HUES6 (cell line): ENCODE measurements around the gene TRAK2.
"Not testable (repeated sequence)": the region's sequence is repeated elsewhere in the genome, so short reads cannot be mapped to it uniquely, and the experiment has no call there.

ENCODE experiments used
- H3K27ac ChIP-seq: 2 replicates; pipeline ENCODE4 v1.7.0; 2013; ENCODE audit warnings: low read depth, mild to moderate bottlenecking, low read length, inconsistent platforms
- H3K27me3 ChIP-seq: 2 replicates; pipeline ENCODE4 v1.6.1; 2013; ENCODE audit warnings: low read length; ENCODE audit not compliant: control insufficient read depth, insufficient read depth
- H3K36me3 ChIP-seq: 2 replicates; pipeline ENCODE4 v1.6.1; 2013; ENCODE audit warnings: low read length; ENCODE audit not compliant: control insufficient read depth, insufficient read depth
- H3K4me1 ChIP-seq: 2 replicates; pipeline ENCODE4 v1.6.1; 2013; ENCODE audit warnings: low read length; ENCODE audit not compliant: control insufficient read depth, insufficient read depth
- H3K4me3 ChIP-seq: 2 replicates; pipeline ENCODE4 v1.5.1; 2013; ENCODE audit warnings: low read depth, low read length
- H3K9ac ChIP-seq: one replicate; pipeline ENCODE4 v1.6.1; 2013; ENCODE audit warnings: mild to moderate bottlenecking, low read length
- H3K9me3 ChIP-seq: 2 replicates; pipeline ENCODE4 v1.6.1; 2013; ENCODE audit warnings: low read depth, low read length; ENCODE audit not compliant: control insufficient read depth, insufficient read depth

The TRAK2 gene

DNA sequence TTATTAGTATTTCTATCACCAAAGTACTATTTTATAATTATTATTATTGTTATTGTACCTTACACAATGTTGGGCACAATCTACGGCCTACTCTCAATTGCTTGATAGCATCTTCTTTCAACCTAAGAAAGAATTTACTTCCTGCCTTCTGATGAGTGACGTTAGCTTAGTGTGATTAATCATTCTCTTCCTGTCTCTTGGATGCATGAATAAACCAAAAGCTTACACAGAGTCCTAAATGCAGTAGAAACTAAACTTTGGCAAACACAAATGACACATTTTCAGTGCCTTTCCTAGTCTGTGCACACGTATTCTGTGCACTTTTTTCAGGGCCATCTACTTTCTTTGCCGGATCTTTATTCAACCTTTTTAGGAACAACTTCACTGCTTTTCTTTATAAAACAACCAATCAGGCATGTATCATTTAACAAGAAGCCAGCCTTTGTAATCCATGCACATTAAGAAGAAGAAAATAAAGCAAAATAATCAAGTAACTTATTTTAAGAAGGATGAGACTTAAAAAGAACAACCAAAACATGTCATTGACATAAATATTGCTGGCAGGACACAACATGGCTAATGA, 19.1 kb downstream of the TRAK2 start:
- Histone ChIP-seq H3K4me3 (no peak overlapping the region), H3K27me3 (no peaks in the 10 kb centered on the region), H3K27ac (no peak overlapping the region), H3K9ac (no peak overlapping the region), H3K4me1 (no peaks in the 10 kb centered on the region), H3K36me3 (0 out of 2 replicates have a peak, but pooled peaks cover 3% of the 10 kb centered on the region), H3K9me3 (peaks cover 17% of the 10 kb centered on the region)

DNA sequence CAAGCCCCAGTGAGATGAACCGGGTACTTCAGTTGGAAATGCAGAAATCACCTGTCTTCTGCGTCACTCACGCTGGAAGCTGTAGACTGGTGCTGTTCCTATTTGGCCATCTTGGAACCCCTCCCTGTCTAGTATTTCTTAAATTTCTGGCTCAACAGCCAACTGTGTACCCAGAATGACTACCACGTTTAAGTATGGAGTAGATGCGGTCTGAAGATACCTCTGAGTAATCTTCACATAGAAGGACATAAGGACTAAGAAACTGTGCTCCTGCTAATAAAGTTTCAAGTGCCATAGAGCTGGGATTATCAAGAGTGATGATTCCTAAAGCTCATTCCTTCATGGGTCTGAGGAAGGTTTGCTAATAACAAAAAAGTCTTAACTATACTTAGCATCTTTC, 20.4 kb downstream of the TRAK2 start:
- H3K27me3 ChIP-seq: no peaks in the 10 kb centered on the region
- H3K36me3 ChIP-seq: 0 out of 2 replicates have a peak, but pooled peaks cover 3% of the 10 kb centered on the region
- H3K4me1 ChIP-seq: no peaks in the 10 kb centered on the region

DNA sequence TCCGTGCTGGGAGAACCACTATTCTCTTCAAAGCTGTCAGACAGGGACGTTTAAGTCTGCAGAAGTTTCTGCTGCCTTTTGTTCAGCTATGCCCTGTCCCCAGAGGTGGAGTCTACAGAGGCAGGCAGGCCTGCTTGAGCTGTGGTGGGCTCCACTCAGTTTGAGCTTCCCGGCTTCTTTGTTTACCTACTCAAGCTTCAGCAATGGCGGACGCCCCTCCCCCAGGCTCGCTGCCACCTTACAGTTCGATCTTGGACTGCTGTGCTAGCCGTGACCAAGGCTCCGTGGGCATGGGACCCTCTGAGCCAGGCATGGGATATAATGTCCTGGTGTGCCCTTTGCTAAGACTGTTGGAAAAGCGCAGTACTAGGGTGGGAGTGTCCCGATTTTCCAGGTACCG, 20.9 kb downstream of the TRAK2 start:
- not testable (repeated sequence) for H3K9ac ChIP-seq, H3K27ac ChIP-seq, H3K36me3 ChIP-seq, H3K4me3 ChIP-seq, H3K4me1 ChIP-seq, H3K27me3 ChIP-seq
- peaks cover 17% of the 10 kb centered on the region for H3K9me3 ChIP-seq

More for the DNA sequence above, 20.4 kb downstream of the TRAK2 start:
- no peak overlapping the region for H3K27ac ChIP-seq
- H3K9ac ChIP-seq: no peak overlapping the region
- H3K4me3 ChIP-seq: no peak overlapping the region
- peaks cover 17% of the 10 kb centered on the region for H3K9me3 ChIP-seq

DNA sequence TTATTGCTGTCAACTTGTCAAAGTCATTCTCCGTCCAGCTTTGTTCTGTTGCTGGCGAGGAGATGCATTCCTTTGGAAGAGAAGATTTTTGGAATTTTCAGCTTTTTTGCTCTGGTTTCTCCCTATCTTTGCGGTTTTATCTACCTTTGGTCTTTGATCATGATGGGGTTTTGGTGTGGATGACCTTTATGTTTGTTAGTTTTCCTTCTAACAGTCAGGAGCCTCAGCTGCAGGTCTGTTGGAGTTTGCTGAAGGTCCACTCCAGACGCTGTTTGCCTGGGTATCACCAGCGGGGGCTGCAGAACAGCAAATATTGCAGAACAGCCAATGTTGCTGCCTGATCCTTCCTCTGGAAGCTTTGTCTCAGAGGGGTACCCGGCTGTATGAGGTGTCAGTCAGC, 21.4 kb downstream of the TRAK2 start:
- not testable (repeated sequence) for H3K27ac ChIP-seq, H3K9ac ChIP-seq, H3K36me3 ChIP-seq, H3K4me1 ChIP-seq, H3K27me3 ChIP-seq, H3K4me3 ChIP-seq
- H3K9me3 ChIP-seq: peaks cover 17% of the 10 kb centered on the region

GRCh38 chr2:201428366-201428765, 22.9 kb downstream of the TRAK2 start:
- not testable (repeated sequence) for H3K27me3 ChIP-seq, H3K4me1 ChIP-seq, H3K9ac ChIP-seq, H3K36me3 ChIP-seq, H3K27ac ChIP-seq, H3K4me3 ChIP-seq
- peaks cover 17% of the 10 kb centered on the region for H3K9me3 ChIP-seq

GRCh38 chr2:201425952-201426351, 25.3 kb downstream of the TRAK2 start:
- Histone ChIP-seq H3K27ac (no peak overlapping the region), H3K36me3 (no peaks in the 10 kb centered on the region), H3K9me3 (peaks cover 9% of the 10 kb centered on the region), H3K9ac (no peak overlapping the region), H3K27me3 (no peaks in the 10 kb centered on the region), H3K4me3 (no peak overlapping the region), H3K4me1 (no peaks in the 10 kb centered on the region)

GRCh38 chr2:201420442-201421113, 30.7 kb downstream of the TRAK2 start:
- no peak overlapping the region for H3K27ac ChIP-seq
- H3K9me3 ChIP-seq: no peaks in the 10 kb centered on the region
- no peak overlapping the region for H3K9ac ChIP-seq
- no peaks in the 10 kb centered on the region for H3K4me1 ChIP-seq
- H3K27me3 ChIP-seq: no peaks in the 10 kb centered on the region
- no peak overlapping the region for H3K4me3 ChIP-seq
- H3K36me3 ChIP-seq: 0 out of 2 replicates have a peak, but pooled peaks cover 3% of the 10 kb centered on the region

- no peak overlapping the region for H3K4me3 ChIP-seq
- no peaks in the 10 kb centered on the region for H3K4me1 ChIP-seq
- H3K9ac ChIP-seq: no peak overlapping the region
Observed at GRCh38 chr2:201419986-201420385, 31.3 kb downstream of the TRAK2 start.

GRCh38 chr2:201419057-201419635, 32.1 kb downstream of the TRAK2 start:
- Histone ChIP-seq H3K36me3 (0 out of 2 replicates have a peak, but pooled peaks cover 3% of the 10 kb centered on the region), H3K9me3 (no peaks in the 10 kb centered on the region), H3K9ac (no peak overlapping the region), H3K4me1 (peaks cover 5% of the 10 kb centered on the region), H3K27me3 (no peaks in the 10 kb centered on the region), H3K4me3 (no peak overlapping the region), H3K27ac (no peak overlapping the region)

More at GRCh38 chr2:201419986-201420385, 31.3 kb downstream of the TRAK2 start:
- H3K9me3 ChIP-seq: no peaks in the 10 kb centered on the region
- H3K27ac ChIP-seq: no peak overlapping the region
- H3K27me3 ChIP-seq: no peaks in the 10 kb centered on the region
- H3K36me3 ChIP-seq: 0 out of 2 replicates have a peak, but pooled peaks cover 3% of the 10 kb centered on the region

DNA sequence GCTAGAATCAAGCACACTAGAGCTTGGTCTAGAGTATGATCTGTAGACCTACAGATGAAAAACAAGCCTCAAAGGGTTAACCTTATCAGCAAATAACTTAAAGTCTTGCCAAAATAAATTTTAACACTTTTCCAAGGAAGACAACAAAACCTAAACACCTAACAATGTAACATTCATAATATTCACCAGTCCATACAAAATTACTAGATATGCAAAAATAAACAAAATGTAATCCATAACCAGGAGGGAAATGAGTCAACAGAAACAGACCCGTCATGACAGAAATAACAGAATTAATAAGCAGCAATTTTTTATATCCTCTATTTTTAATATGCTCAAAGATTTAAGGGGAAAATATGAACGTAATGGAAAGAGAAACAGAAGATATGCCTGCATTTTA, 36.1 kb downstream of the TRAK2 start:
- no peaks in the 10 kb centered on the region for H3K27me3 ChIP-seq
- H3K4me3 ChIP-seq: no peak overlapping the region
- H3K36me3 ChIP-seq: 0 out of 2 replicates have a peak, but pooled peaks cover 3% of the 10 kb centered on the region
- no peaks in the 10 kb centered on the region for H3K9me3 ChIP-seq
- no peak overlapping the region for H3K27ac ChIP-seq
- H3K9ac ChIP-seq: no peak overlapping the region
- peaks cover 12% of the 10 kb centered on the region for H3K4me1 ChIP-seq
